ENCODE results near the gene PDLIM1. TPM values are rescaled to one million over a fixed set of nuclear protein-coding genes. Genes with fewer than 3 reads are reported as not detected.

PDLIM1 gene
- total RNA-seq, 1 experiment from 2014 or later, result 115 TPM

GRCh38 chr10:95247200-95247880 is 43.5 kb downstream of the PDLIM1 start:
- Histone ChIP-seq H3K56ac (ENCODE audit: insufficient read length, low read depth, low read length) (no peak overlapping the region), H3K14ac (ENCODE audit: insufficient read depth, low read length) (no peak overlapping the region), H3K4me2 (ENCODE audit: insufficient read depth, insufficient read length, low read length) (no peak overlapping the region), H2AFZ (ENCODE audit: low read length) (no peak overlapping the region), H2BK12ac (ENCODE audit: insufficient read length, low read depth, low read length) (no peak overlapping the region), H3K4ac (ENCODE audit: low read depth, low read length) (no peak overlapping the region), H2BK20ac (ENCODE audit: low read depth, low read length, poor library complexity, severe bottlenecking) (no peak overlapping the region), H3K4me1 (ENCODE audit: insufficient read depth, low read length) (peaks cover 5% of the 10 kb centered on the region; the same call in 1 of the 2 replicates), H3K9ac (ENCODE audit: extremely low read depth, insufficient read length, low read length) (no peak overlapping the region), H3T11ph (ENCODE audit: low read length) (no peak overlapping the region), H3K79me1 (ENCODE audit: insufficient read depth, low read depth, low read length, poor library complexity, severe bottlenecking) (no peaks in the 10 kb centered on the region), H4K8ac (replicated peaks; ENCODE audit: insufficient read length, low read depth, low read length) (no peak overlapping the region), H4K91ac (ENCODE audit: insufficient read length, low read depth, low read length) (no peak overlapping the region), H3K23ac (ENCODE audit: insufficient read length, low read depth, low read length) (no peak overlapping the region), H2BK5ac (ENCODE audit: insufficient read length, low read length) (no peak overlapping the region), H3K23me2 (ENCODE audit: insufficient read length, low read depth, low read length, poor library complexity, severe bottlenecking) (no peaks in the 10 kb centered on the region), H3K27me3 (ENCODE audit: insufficient read depth, low read length) (no peaks in the 10 kb centered on the region), H4K5ac (ENCODE audit: insufficient read length, low read depth, low read length) (no peak overlapping the region), H3K9me3 (ENCODE audit: control insufficient read depth, low read depth, low read length) (no peaks in the 10 kb centered on the region), H3K27ac (ENCODE audit: insufficient read length, low read depth, low read length) (no peak overlapping the region), H3K18ac (ENCODE audit: insufficient read length, low read depth, low read length) (no peak overlapping the region), H2BK15ac (ENCODE audit: low read depth, low read length) (no peak overlapping the region), H3K79me2 (ENCODE audit: insufficient read depth, low read length) (no peaks in the 10 kb centered on the region), H2AK5ac (ENCODE audit: insufficient read length, low read length) (no peak overlapping the region), H4K20me1 (ENCODE audit: control insufficient read depth, insufficient read depth, insufficient read length) (no peaks in the 10 kb centered on the region), H2BK120ac (ENCODE audit: low read depth, low read length, poor library complexity, severe bottlenecking) (no peak overlapping the region)
- no peak for DNase-seq
- TF ChIP-seq CTCF (conservative IDR thresholded peaks at IDR 0.05), result no peak
- H3K27me3 Mint-ChIP-seq (ENCODE audit: low read depth), result no peaks in the 10 kb centered on the region
- no peaks in the 10 kb centered on the region; a peak in 1 of 5 replicates for H3K9me3 Mint-ChIP-seq
- H3K4me3 Mint-ChIP-seq, result no peak overlapping the region
- peaks cover 4 to 38% (median 34%) of the 10 kb centered on the region in 3 experiments; a peak in 6 of 7 replicates for H3K36me3 Mint-ChIP-seq (ENCODE audit: insufficient read depth in 1 of 3, low read depth in 3 of 3)
- no CpG with 5 or more reads among the region's 6 CpGs for WGBS (ENCODE audit: extremely low coverage, insufficient read length, low lambda C conversion rate)
- H3K4me1 Mint-ChIP-seq, result peaks cover 37 to 41% of the 10 kb centered on the region in 2 experiments
- peak overlapping the region; percentile 31 to 56 (median 47); a peak in 3 of 7 replicates for H3K27ac Mint-ChIP-seq
